Epithelial cell of proximal tubule (primary cell): ENCODE data around the gene ADCK1. TPM values are rescaled to one million over a fixed set of nuclear protein-coding genes. Genes with fewer than 3 reads are reported as not detected.

Experiments
- DNase-seq: peaks from one replicate; pipeline ENCODE4 v3.0.0-alpha.2; 2011; ENCODE audit warnings: low read depth
- H3K4me3 ChIP-seq: 2 replicates; pipeline ENCODE4 v1.5.1; 2011; ENCODE audit warnings: low read depth, mild to moderate bottlenecking, low read length
- total RNA-seq: library from RNA; depleted of rRNA; stranded (reverse); fragments of >200 nt; gene quantifications from 2 replicates; pipeline ENCODE4 v1.2.3, GENCODE V29; 2015
- TF ChIP-seq, protein P1 (sequence below): conservative IDR thresholded peaks from 2 replicates; pipeline ENCODE4 v1.5.1; 2012; ENCODE audit warnings: low read depth, mild to moderate bottlenecking, low read length

Gene ADCK1
- total RNA-seq, 1 donor from 2014 or later = 4.3 TPM

DNA sequence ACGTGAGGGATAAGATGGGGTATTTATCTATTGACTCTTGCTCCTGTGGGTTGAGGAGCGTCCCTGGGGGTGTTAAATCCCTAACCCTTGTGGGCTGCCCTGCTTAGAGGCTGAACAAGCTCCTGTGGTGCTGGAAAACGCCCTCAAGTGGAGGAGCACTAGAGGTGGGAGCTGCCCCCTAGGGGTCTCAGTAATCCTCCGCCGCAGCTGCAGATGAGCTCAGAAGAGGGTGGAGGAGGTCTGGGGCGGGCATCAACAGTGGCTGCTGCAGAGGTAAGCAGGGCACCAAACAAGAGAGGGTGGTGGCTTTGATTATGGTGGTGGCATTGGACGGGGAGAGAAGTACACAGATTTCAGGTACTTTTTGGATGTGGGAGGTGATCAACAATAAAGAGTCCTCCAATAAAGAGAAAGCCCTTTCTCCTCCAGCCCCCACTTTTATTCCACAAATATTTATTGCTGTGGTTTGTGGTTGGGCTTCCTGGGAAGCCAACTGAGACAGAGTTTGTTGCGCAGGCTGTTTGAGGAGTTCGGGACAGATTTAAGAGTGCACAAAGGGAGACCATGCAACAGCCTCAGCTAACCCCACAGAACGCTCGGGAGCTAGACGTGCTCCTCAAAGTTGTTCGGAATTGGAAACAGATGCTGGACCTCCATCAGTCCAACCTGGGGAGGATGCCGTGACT lies 179.9 kb downstream of the ADCK1 start:
- TF ChIP-seq, protein P1, sequence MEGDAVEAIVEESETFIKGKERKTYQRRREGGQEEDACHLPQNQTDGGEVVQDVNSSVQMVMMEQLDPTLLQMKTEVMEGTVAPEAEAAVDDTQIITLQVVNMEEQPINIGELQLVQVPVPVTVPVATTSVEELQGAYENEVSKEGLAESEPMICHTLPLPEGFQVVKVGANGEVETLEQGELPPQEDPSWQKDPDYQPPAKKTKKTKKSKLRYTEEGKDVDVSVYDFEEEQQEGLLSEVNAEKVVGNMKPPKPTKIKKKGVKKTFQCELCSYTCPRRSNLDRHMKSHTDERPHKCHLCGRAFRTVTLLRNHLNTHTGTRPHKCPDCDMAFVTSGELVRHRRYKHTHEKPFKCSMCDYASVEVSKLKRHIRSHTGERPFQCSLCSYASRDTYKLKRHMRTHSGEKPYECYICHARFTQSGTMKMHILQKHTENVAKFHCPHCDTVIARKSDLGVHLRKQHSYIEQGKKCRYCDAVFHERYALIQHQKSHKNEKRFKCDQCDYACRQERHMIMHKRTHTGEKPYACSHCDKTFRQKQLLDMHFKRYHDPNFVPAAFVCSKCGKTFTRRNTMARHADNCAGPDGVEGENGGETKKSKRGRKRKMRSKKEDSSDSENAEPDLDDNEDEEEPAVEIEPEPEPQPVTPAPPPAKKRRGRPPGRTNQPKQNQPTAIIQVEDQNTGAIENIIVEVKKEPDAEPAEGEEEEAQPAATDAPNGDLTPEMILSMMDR = no peak
- no peak for DNase-seq
- no peak overlapping the region for H3K4me3 ChIP-seq

DNA sequence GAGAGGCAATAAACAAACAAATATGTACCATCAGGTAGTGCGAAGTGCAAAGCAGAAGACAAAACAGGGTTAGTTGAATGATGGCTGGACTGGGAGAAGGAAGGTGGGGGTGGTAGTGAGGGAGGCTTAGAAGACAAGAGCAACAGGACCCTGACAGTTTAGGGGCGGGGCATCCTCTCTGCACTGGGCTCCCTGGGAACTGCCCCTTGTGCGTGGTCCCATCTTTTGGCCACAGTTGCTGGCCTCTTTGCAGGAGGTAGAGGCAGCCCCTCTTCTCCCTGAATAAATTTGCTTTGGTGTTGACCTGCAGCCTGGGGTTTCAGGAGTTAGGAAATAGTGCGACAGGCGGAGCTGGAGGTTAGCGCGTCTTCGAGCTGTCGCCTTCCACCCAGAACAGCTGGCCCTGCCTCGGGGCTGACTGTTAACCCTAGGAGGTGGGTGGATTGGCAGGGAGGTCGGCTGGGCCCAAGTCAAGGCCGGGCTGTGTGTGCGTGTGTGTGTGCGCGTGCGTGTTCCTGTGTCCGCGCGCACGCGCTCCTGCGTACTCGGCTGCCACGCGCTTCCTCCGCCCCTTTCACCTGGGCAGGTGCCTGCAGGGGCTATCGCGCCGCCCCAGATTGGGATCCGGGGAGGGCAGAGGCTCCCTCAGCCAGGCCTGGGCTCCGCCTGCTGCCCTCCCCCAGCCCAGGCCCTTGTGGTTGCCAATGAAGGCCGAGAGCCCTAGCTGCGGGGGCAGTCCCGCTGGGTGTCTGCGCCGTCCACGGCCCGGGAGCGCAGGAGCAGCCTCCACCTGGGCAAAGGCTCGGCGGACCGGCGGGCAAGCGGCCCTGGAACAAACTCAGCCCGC lies 180.8 kb downstream of the ADCK1 start:
- DNase-seq = no peak
- TF ChIP-seq, protein P1 = no peak
- peak overlapping the region; percentile 63 for H3K4me3 ChIP-seq

Other genes starting within 250 kb of the ADCK1 start
- 34.9 and 42.8 TPM in 2 replicates for gene SPTLC2, start 183.5 kb upstream of the ADCK1 start, total RNA-seq
- gene ALKBH1, start 92.1 kb upstream of the ADCK1 start, total RNA-seq = 7.3 and 12.0 TPM in 2 replicates
- gene SLIRP, start 92.0 kb upstream of the ADCK1 start, total RNA-seq = 352 and 491 TPM in 2 replicates
- gene SNW1, start 39.0 kb upstream of the ADCK1 start, total RNA-seq = 58.2 and 62.0 TPM in 2 replicates